ENCODE results near the gene RPL23.

Gene RPL23

GRCh38 chr17:38898812-38899348 is 45.4 kb upstream of the RPL23 start:
- Histone ChIP-seq H3K79me2 (ENCODE audit: low read length) (peaks cover 52% of the 10 kb centered on the region), H3K4me3 (ENCODE audit: low read length) (peak overlapping the region; percentile 53), H2AFZ (ENCODE audit: low read length) (peak overlapping the region; percentile 65), H3K27ac (ENCODE audit: low read length) (peak overlapping the region; percentile 88), H3K4me2 (ENCODE audit: low read depth, low read length) (peak overlapping the region; percentile 96), H3K27me3 (replicated peaks; ENCODE audit: insufficient read depth, low read length) (no peaks in the 10 kb centered on the region), H3K9ac (ENCODE audit: low read length) (peak overlapping the region; percentile 56), H3K36me3 (replicated peaks; ENCODE audit: insufficient read depth, low read length) (no peaks in the 10 kb centered on the region), H3K9me3 (replicated peaks; ENCODE audit: insufficient read depth, low read length) (no peaks in the 10 kb centered on the region), H4K20me1 (ENCODE audit: insufficient read depth, low read length) (no peaks in the 10 kb centered on the region), H3K4me1 (ENCODE audit: low read length) (peaks cover 33% of the 10 kb centered on the region), H3F3A (ENCODE audit: insufficient read depth, low read length) (peaks cover 15% of the 10 kb centered on the region), H3K9me2 (replicated peaks; ENCODE audit: insufficient read depth, low read length) (no peaks in the 10 kb centered on the region)
- TF ChIP-seq CTCF (IDR thresholded peaks at IDR 0.05; ENCODE audit: low read length) = no peak
- TF ChIP-seq EZH2phosphoT487 (IDR thresholded peaks at IDR 0.05; ENCODE audit: low read length) = no peak
- no peak for TF ChIP-seq EZH2 (optimal IDR thresholded peaks at IDR 0.05; ENCODE audit: low read depth, low read length)
- DNase-seq = peak; percentile 95

DNA sequence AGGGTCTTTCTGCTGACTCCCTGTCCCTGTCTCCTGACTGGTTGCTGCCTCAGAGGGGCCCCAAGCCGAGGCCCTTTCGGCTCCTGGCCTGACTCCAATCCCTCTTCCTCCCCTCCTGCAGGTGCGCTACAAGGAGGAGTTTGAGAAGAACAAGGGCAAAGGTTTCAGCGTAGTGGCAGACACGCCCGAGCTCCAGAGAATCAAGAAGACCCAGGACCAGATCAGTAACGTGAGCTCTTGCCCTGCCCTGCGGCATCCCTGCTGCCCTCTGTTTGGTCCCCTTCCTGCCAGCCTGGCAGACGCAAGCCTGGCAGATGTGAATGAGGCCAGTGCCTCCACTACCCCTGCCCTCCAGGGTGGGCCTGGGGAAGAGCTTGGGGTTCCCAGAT is 44.8 kb upstream of the RPL23 start:
- Histone ChIP-seq H3K4me1 (ENCODE audit: low read length) (peaks cover 33% of the 10 kb centered on the region), H3K79me2 (ENCODE audit: low read length) (peaks cover 46% of the 10 kb centered on the region), H4K20me1 (ENCODE audit: insufficient read depth, low read length) (no peaks in the 10 kb centered on the region), H3K9me3 (replicated peaks; ENCODE audit: insufficient read depth, low read length) (no peaks in the 10 kb centered on the region), H3K9ac (ENCODE audit: low read length) (peak overlapping the region; percentile 56), H2AFZ (ENCODE audit: low read length) (peak overlapping the region; percentile 65), H3K27ac (ENCODE audit: low read length) (peak overlapping the region; percentile 88), H3K36me3 (replicated peaks; ENCODE audit: insufficient read depth, low read length) (no peaks in the 10 kb centered on the region), H3K27me3 (replicated peaks; ENCODE audit: insufficient read depth, low read length) (no peaks in the 10 kb centered on the region), H3K9me2 (replicated peaks; ENCODE audit: insufficient read depth, low read length) (no peaks in the 10 kb centered on the region), H3K4me3 (ENCODE audit: low read length) (peak overlapping the region; percentile 53; the same call in 1 of the 2 replicates), H3K4me2 (ENCODE audit: low read depth, low read length) (peak overlapping the region; percentile 96), H3F3A (ENCODE audit: insufficient read depth, low read length) (peaks cover 15% of the 10 kb centered on the region)
- no peak for TF ChIP-seq CTCF (IDR thresholded peaks at IDR 0.05; ENCODE audit: low read length)
- TF ChIP-seq EZH2 (optimal IDR thresholded peaks at IDR 0.05; ENCODE audit: low read depth, low read length) = no peak
- no peak for TF ChIP-seq EZH2phosphoT487 (IDR thresholded peaks at IDR 0.05; ENCODE audit: low read length)
- DNase-seq = peak; percentile 58

DNA sequence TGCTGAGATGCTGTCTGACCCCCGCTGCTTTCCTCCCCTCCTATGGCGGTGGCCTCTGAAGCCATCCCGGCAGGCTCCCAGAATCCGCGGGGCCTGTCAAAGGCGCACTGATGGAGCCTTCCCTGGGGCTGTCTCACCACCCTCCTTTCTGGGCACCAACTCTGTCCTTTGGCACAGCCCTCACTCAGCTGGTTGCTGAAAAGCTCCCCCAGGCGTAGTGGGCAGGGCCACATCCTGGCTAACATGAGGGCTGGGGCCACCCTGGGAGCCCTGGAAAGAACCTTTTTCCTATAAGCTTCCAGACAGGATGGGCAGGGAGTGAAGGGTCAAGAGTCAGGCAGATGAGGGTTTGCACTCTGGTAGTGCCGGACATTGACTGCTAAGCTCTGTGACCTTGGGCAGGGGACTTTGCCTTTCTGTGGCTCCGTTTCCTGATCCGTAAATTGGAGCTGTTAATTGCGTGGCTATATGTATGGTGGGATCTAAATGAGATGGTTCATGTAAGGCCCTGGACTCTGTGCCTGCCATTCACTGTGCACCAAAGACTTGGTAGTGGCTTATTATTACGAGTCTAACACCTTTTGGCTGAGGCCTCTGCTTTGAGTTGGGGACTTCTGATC is 44.3 kb upstream of the RPL23 start:
- Histone ChIP-seq H3K4me1 (ENCODE audit: low read length) (peaks cover 33% of the 10 kb centered on the region), H3K79me2 (ENCODE audit: low read length) (peaks cover 41% of the 10 kb centered on the region), H3F3A (ENCODE audit: insufficient read depth, low read length) (peaks cover 15% of the 10 kb centered on the region), H3K4me2 (ENCODE audit: low read depth, low read length) (peak overlapping the region; percentile 96), H3K9me2 (replicated peaks; ENCODE audit: insufficient read depth, low read length) (no peaks in the 10 kb centered on the region), H4K20me1 (ENCODE audit: insufficient read depth, low read length) (no peaks in the 10 kb centered on the region), H3K9me3 (replicated peaks; ENCODE audit: insufficient read depth, low read length) (no peaks in the 10 kb centered on the region), H3K36me3 (replicated peaks; ENCODE audit: insufficient read depth, low read length) (no peaks in the 10 kb centered on the region), H3K9ac (ENCODE audit: low read length) (peak overlapping the region; percentile 56), H3K27ac (ENCODE audit: low read length) (peak overlapping the region; percentile 88), H3K4me3 (ENCODE audit: low read length) (no peak overlapping the region), H2AFZ (ENCODE audit: low read length) (peak overlapping the region; percentile 65; the same call in 1 of the 2 replicates), H3K27me3 (replicated peaks; ENCODE audit: insufficient read depth, low read length) (no peaks in the 10 kb centered on the region)
- no peak for DNase-seq
- no peak for TF ChIP-seq EZH2 (optimal IDR thresholded peaks at IDR 0.05; ENCODE audit: low read depth, low read length)
- no peak for TF ChIP-seq EZH2phosphoT487 (IDR thresholded peaks at IDR 0.05; ENCODE audit: low read length)
- TF ChIP-seq CTCF (IDR thresholded peaks at IDR 0.05; ENCODE audit: low read length) = no peak
